Epithelial cell of proximal tubule (primary cell): ENCODE data around the gene INPP5A. TPM values are rescaled to one million over a fixed set of nuclear protein-coding genes. Genes with fewer than 3 reads are reported as not detected.

ENCODE experiments used
- DNase-seq: peaks from one replicate; pipeline ENCODE4 v3.0.0-alpha.2; 2011; ENCODE audit warnings: low read depth
- H3K4me3 ChIP-seq: 2 replicates; pipeline ENCODE4 v1.5.1; 2011; ENCODE audit warnings: low read depth, mild to moderate bottlenecking, low read length
- CTCF ChIP-seq: conservative IDR thresholded peaks from 2 replicates; pipeline ENCODE4 v1.5.1; 2012; ENCODE audit warnings: low read depth, mild to moderate bottlenecking, low read length
- total RNA-seq: library from RNA; depleted of rRNA; stranded (reverse); fragments of >200 nt; gene quantifications from 2 replicates; pipeline ENCODE4 v1.2.3, GENCODE V29; 2015

INPP5A gene
- total RNA-seq, 1 donor from 2014 or later = 30.4 TPM

GRCh38 chr10:132624061-132624846, 86.7 kb downstream of the INPP5A start:
- no peak for TF ChIP-seq CTCF
- no peak for DNase-seq
- H3K4me3 ChIP-seq = no peak overlapping the region

- no peak for TF ChIP-seq CTCF
- no peak for DNase-seq
These were observed 87.4 kb downstream of the INPP5A start for GRCh38 chr10:132624847-132625471.

GRCh38 chr10:132626019-132626760, 88.6 kb downstream of the INPP5A start:
- no peak for TF ChIP-seq CTCF
- no peak for DNase-seq
- H3K4me3 ChIP-seq = no peak overlapping the region

More at GRCh38 chr10:132624847-132625471, 87.4 kb downstream of the INPP5A start:
- no peak overlapping the region for H3K4me3 ChIP-seq

GRCh38 chr10:132626761-132627665, 89.4 kb downstream of the INPP5A start:
- H3K4me3 ChIP-seq = no peak overlapping the region
- TF ChIP-seq CTCF = no peak
- DNase-seq = no peak

- no peak for TF ChIP-seq CTCF
- DNase-seq = no peak
- H3K4me3 ChIP-seq = no peak overlapping the region
These were observed 90.3 kb downstream of the INPP5A start for GRCh38 chr10:132627666-132628531.
